GM21423 (cell line): ENCODE results near the gene NRXN3.

Experiments
- ATAC-seq: cut with Tn5 transposase; IDR thresholded peaks from one replicate; pipeline ENCODE4 v1.9.1; 2021; ENCODE audit warnings: mild to moderate bottlenecking, moderate library complexity; ENCODE audit not compliant: unreplicated experiment

The NRXN3 gene

GRCh38 chr14:79695307-79695706, 1525.1 kb downstream of the NRXN3 start:
- ATAC-seq: no peak

- no peak for ATAC-seq
Measured at GRCh38 chr14:79698298-79698711, 1528.1 kb downstream of the NRXN3 start.

- ATAC-seq: no peak
Measured at GRCh38 chr14:79699206-79699605, 1529.0 kb downstream of the NRXN3 start.

DNA sequence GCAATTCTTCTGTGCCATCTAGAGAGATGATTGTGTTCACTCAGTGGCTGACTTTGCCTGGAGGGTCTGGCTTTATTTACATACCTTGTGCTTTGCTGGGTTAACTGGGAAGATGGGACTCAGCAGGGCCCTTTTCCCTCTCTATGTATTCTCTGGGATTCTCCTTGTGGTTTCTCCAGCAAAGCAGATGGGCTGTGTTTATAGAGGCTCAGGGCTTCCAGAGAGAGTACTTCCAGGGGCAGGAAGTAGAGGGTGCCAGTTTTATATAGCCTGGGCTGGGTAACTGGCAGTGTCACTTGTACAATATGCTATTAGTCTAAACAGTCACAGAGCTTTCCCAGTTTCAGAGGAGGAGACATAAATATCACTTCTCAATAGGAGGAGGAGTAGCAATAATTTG, 1531.2 kb downstream of the NRXN3 start:
- no peak for ATAC-seq

DNA sequence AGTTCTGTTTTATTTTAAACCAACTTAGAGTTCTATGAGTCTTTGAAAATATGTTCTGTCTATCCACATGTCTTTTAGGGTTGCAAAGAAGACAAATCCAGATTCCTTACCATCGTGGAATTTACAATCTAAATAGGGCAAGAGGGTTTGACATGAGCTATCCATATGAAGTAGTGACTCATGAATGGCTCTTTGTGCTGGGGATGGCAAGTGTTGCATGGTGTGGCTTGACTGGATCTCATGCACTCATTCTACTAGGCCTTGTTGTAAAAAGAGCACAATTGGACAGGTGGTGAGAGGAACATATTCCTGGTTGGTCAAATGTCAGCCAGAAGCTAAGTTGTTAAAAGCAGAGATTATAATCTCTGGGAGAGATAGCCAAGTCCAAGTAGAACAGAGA, 1532.0 kb downstream of the NRXN3 start:
- no peak for ATAC-seq

DNA sequence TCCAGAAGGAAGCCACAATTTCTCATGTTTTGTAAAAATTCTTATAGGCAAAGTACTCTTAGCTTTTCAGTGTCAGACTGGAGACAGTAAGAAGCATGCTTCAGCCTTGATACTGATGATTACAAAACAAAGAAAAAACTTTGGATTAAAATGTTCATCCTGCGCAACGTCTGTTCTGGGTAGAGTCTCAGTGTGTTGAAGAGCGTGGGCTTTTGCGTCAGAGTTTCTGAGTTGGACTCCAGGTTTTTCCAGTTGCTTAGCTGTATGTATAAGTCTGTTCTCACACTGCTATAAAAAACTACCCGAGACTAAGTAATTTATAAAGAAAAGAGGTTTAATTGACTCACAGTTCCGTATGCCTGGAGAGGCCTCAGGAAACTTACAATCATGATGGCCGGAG, 1533.0 kb downstream of the NRXN3 start:
- ATAC-seq: no peak

GRCh38 chr14:79704041-79704807, 1534.1 kb downstream of the NRXN3 start:
- no peak for ATAC-seq

DNA sequence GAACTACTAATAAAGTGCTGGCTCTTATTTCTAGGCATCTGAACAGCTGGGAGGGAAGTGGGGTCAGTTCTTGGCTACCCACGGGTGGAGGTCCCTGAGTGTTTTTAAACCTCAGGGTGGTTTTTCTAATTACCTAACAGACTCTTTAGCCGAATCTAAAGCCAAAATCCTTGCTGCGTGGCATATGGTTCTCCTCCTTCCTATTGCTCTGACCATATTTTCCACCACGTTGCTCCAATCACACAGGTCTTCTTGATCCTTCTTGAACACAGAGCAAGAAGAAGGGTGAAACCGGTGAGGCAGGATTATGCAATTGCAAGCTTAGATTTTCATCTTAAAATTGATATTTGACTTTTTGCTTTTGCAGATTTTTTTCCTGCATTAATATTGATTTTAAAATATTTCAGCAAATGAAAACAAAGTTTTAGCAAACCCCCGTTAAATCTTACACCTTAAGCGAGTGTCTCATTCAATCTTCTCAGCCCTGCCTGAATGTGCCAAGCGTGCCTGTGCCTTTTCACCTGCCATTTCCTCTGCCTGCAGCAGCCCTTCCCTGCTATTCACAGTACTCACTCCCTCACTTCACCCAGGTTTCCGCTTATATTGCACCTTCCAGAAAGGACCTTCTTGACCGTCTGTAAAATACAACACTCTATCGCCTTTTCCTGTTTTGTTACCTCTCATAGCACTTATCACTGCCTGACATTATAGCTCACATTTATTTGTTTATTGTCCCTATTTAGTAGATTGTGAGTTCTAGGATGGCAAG, 1535.1 kb downstream of the NRXN3 start:
- ATAC-seq: no peak

DNA sequence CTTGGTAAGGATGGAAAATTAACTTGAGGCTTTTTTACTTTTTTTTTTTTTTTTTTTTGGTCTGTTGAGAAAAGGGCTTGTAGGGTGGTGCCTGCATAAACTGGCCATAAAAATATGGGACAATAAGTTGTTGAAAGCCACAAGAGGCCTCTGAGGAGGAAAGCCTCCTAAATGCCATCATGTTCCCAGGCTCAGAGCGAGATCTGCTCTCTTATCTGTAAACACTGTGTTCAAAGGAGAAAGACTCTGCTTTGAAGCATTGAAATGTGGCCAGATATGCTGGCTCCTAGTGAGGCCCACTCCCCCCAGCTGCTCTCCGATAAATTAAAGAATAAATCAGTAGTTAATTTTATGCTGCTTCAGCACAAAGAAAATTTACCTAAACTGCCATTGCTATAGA, 1536.2 kb downstream of the NRXN3 start:
- no peak for ATAC-seq

GRCh38 chr14:79708426-79709388, 1538.5 kb downstream of the NRXN3 start:
- ATAC-seq: no peak

- no peak for ATAC-seq
Measured at GRCh38 chr14:79709573-79709972, 1539.4 kb downstream of the NRXN3 start.

- no peak for ATAC-seq
Measured at GRCh38 chr14:79712302-79712950, 1542.3 kb downstream of the NRXN3 start.

GRCh38 chr14:79721399-79722084, 1551.4 kb downstream of the NRXN3 start:
- ATAC-seq: no peak

- ATAC-seq: no peak
Measured at GRCh38 chr14:79724934-79725717, 1555.0 kb downstream of the NRXN3 start.

- no peak for ATAC-seq
Measured at GRCh38 chr14:79727900-79728299, 1557.7 kb downstream of the NRXN3 start.

DNA sequence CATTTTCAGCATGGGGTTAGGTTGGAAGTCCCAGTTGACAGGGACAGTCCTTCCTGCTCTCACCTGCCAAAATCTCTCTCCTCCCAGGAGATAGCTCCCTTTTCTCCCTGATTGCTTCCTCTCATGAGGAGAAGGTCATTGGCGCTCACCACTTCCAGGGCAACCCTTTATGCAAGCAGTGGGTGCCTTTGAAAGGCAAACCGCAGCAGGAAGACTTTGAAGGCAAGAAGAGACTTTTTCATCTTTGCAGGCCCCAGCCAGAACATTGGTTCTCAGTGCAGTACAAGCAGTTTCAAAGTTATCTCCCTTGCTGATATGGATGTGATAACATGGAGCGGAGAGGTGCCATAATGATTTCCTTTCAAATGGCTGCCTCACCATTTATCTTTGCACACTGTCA, 1558.2 kb downstream of the NRXN3 start:
- no peak for ATAC-seq

DNA sequence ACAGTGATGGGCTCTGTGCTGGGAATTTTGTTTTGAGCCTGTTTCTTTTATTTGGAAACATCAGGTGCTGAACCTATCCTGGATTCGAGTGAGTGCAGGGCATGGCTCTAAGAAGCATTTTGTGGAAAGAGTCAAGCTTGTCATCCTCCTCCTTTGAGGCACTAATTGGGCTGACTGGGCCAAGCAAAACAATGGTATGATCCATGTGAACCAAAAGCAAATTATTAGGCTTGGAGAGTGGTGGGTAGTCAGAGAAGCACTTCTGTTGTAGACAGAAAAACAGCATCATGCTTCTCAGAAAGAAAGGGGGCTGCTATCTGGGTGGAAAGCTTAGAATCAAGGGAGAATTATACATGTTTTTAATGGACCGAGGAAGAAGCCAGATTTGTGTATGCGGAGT, 1559.6 kb downstream of the NRXN3 start:
- ATAC-seq: no peak

DNA sequence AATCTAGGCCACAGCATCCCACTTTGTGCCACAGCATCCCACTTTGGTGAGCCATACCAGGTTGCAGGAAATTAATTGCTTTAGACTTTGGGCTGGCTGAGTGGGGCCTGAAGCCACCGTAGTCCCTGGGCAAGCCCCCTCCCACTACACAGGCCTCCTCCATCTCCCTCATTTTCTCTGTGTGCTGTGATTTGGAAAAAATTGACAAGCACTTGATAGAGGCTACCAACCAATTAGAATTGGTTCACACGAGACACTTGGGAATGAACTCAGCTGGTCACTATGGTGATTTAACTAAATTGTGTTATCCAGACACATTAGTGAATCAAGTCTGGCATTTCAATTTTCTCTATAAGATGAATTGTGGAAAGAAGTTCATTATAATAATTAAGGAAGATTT, 1560.0 kb downstream of the NRXN3 start:
- no peak for ATAC-seq

DNA sequence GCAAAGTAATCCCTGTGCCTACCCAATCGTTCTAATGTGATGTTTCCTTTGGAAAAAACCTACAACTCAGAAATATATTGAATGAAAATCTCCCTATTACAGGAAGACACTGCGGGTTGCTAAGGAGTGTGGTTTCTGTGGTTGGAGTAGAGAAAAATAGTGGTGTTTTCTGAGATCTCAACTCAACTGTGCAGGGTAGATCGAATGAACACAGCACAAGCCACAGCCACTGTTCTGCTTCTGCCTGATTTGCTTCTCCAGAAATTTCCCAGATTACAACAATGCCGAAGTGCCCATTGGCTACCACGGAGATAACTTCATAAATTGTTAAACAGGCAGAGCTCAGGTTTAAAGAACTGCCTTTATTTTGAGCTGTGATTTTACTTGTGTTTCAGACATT, 1560.8 kb downstream of the NRXN3 start:
- ATAC-seq: no peak
